Hepatocyte (in vitro differentiated cells): ENCODE measurements around the gene DYSF. TPM values are rescaled to one million over a fixed set of nuclear protein-coding genes. Genes with fewer than 3 reads are reported as not detected.

ENCODE experiments used
- DNase-seq: peaks from one replicate; pipeline ENCODE4 v3.0.0-alpha.2; 2016; ENCODE audit warnings: low spot score
- H2AFZ ChIP-seq: fragments of 200-600 bp; sonication (generic); 2 replicates; pipeline ENCODE4 v1.6.0; 2016; ENCODE audit warnings: antibody characterized with exemption, mild to moderate bottlenecking
- H3K27ac ChIP-seq: fragments of 200-600 bp; sonication (generic); 2 replicates; pipeline ENCODE4 v1.5.1; 2016; ENCODE audit warnings: mild to moderate bottlenecking
- H3K27me3 ChIP-seq: fragments of 200-600 bp; sonication (generic); 2 replicates; pipeline ENCODE4 v1.6.1; 2016
- H3K36me3 ChIP-seq: fragments of 200-600 bp; sonication (generic); replicated peaks from 2 replicates; pipeline ENCODE4 v1.5.1; 2016; ENCODE audit warnings: low read depth; ENCODE audit not compliant: insufficient read depth
- H3K4me1 ChIP-seq: fragments of 200-600 bp; sonication (generic); 2 replicates; pipeline ENCODE4 v1.5.1; 2016; ENCODE audit warnings: mild to moderate bottlenecking, moderate library complexity; ENCODE audit not compliant: insufficient read depth
- H3K4me2 ChIP-seq: fragments of 200-600 bp; sonication (generic); 2 replicates; pipeline ENCODE4 v1.6.0; 2016
- H3K4me3 ChIP-seq: fragments of 200-600 bp; sonication (generic); 2 replicates; pipeline ENCODE4 v1.5.1; 2016; ENCODE audit warnings: mild to moderate bottlenecking
- H3K79me2 ChIP-seq: fragments of 200-600 bp; sonication (generic); 2 replicates; pipeline ENCODE4 v1.6.0; 2017; ENCODE audit warnings: mild to moderate bottlenecking
- H3K9me2 ChIP-seq: fragments of 200-600 bp; sonication (generic); replicated peaks from 2 replicates; pipeline ENCODE4 v1.6.0; 2017; ENCODE audit warnings: mild to moderate bottlenecking; ENCODE audit not compliant: insufficient read depth
- H3K9me3 ChIP-seq: fragments of 200-600 bp; sonication (generic); 2 replicates; pipeline ENCODE4 v1.5.1; 2016; ENCODE audit warnings: low read depth, mild to moderate bottlenecking
- H4K20me1 ChIP-seq: fragments of 200-600 bp; sonication (generic); 2 replicates; pipeline ENCODE4 v1.6.0; 2016; ENCODE audit warnings: mild to moderate bottlenecking; ENCODE audit not compliant: insufficient read depth, poor library complexity, severe bottlenecking
- CTCF ChIP-seq: fragments of 200-600 bp; sonication (generic); IDR thresholded peaks from 2 replicates; pipeline ENCODE4 v1.5.1; 2016; ENCODE audit warnings: antibody characterized with exemption, mild to moderate bottlenecking; ENCODE audit not compliant: poor library complexity
- EZH2 ChIP-seq: fragments of 200-600 bp; sonication (generic); IDR thresholded peaks from 2 replicates; pipeline ENCODE4 v1.6.1; 2016; ENCODE audit warnings: antibody characterized with exemption, mild to moderate bottlenecking, borderline replicate concordance
- EZH2phosphoT487 ChIP-seq: fragments of 200-600 bp; sonication (generic); IDR thresholded peaks from one replicate; pipeline ENCODE4 v1.6.1; 2018; ENCODE audit warnings: antibody characterized with exemption, mild to moderate bottlenecking, low read depth, moderate library complexity; ENCODE audit not compliant: unreplicated experiment, severe bottlenecking
- WGBS: methylation state at CpG from one replicate; pipeline ENCODE4 v1.1.6; 2016; ENCODE audit warnings: low lambda C conversion rate; ENCODE audit errors: missing lambda C conversion rate; 5-methylcytosine and 5-hydroxymethylcytosine counted together
- polyA plus RNA-seq: library from polyadenylated mRNA; unstranded; fragments of >200 nt; fragmentation: Nextera tagmentation; extraction: Ambion mirVana; gene quantifications from 2 replicates; pipeline ENCODE4 v1.2.1, GENCODE V29; 2016
- total RNA-seq: library from RNA; depleted of rRNA; stranded (reverse); fragments of >200 nt; gene quantifications from 2 replicates; pipeline ENCODE4 v1.2.3, GENCODE V29; 2014

DYSF gene
- total and polyA plus RNA-seq, 2 experiments from 2014 or later = 0.25 to 0.90 TPM

GRCh38 chr2:71482055-71482454 is 28.7 kb downstream of the DYSF start:
- 45% methylated on average over 4 of the region's 4 CpGs for WGBS

DNA sequence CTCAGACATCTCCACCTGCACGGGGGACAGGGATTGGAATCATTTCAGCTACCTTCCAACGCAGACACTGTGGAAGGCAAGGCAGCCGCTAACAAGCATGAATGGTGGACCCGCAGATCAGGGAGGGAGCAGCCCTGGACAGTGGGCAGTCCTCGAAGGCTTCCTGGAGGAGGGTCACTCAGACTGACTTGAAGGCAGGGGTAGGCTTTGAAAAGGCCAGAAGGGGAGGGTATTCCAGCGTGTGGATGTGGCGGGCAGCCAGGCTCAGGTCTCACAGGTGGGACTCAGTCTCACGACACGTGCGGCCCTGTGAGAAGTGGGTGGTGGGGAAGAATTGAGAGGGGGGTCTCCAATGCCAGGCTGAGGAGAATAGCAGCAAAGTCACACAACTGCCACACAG is 29.9 kb downstream of the DYSF start:
- WGBS = 92% methylated on average over 10 of the region's 10 CpGs
- Histone ChIP-seq H3K9me3 (no peaks in the 10 kb centered on the region), H3K9me2 (no peaks in the 10 kb centered on the region), H3K4me1 (no peaks in the 10 kb centered on the region), H2AFZ (no peak overlapping the region), H3K36me3 (no peaks in the 10 kb centered on the region), H3K79me2 (no peaks in the 10 kb centered on the region), H4K20me1 (no peaks in the 10 kb centered on the region), H3K4me3 (no peak overlapping the region), H3K4me2 (no peak overlapping the region), H3K27ac (no peak overlapping the region), H3K27me3 (no peaks in the 10 kb centered on the region)
- no peak for TF ChIP-seq EZH2phosphoT487
- TF ChIP-seq CTCF = no peak
- no peak for TF ChIP-seq EZH2
- DNase-seq = no peak

More at GRCh38 chr2:71482055-71482454, 28.7 kb downstream of the DYSF start:
- no peak for DNase-seq
- TF ChIP-seq EZH2phosphoT487 (no peak), CTCF (no peak), EZH2 (no peak)
- no peaks in the 10 kb centered on the region for H3K9me2 ChIP-seq
- H3K27me3 ChIP-seq = no peaks in the 10 kb centered on the region
- no peak overlapping the region for H3K4me3 ChIP-seq
- no peak overlapping the region for H3K27ac ChIP-seq
- H3K4me1 ChIP-seq = no peaks in the 10 kb centered on the region
- no peak overlapping the region for H3K4me2 ChIP-seq
- no peaks in the 10 kb centered on the region for H4K20me1 ChIP-seq
- no peaks in the 10 kb centered on the region for H3K36me3 ChIP-seq
- H3K79me2 ChIP-seq = no peaks in the 10 kb centered on the region
- no peaks in the 10 kb centered on the region for H3K9me3 ChIP-seq
- H2AFZ ChIP-seq = no peak overlapping the region

DNA sequence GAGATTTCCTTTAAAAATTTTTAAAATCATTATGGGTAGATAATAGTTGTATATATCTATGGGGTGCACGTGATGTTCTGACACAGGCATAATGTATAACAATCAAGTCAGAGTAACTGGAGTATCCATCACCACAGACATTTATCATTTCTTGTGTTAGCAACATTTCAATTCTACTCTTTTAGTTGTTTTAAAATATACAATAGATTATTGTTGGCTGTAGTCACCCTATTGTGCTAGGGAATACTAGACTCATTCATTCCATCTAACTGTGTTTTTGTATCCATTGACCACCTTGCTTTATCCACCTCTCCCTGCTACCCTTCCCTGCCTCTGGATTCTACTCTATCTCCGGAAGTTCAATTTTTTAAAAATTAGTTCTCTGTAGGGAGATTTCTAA is 31.0 kb downstream of the DYSF start:
- Histone ChIP-seq H3K9me3 (no peaks in the 10 kb centered on the region), H3K4me1 (no peaks in the 10 kb centered on the region), H3K4me3 (no peak overlapping the region), H3K4me2 (no peak overlapping the region), H3K27me3 (no peaks in the 10 kb centered on the region), H2AFZ (no peak overlapping the region), H3K36me3 (no peaks in the 10 kb centered on the region), H3K9me2 (no peaks in the 10 kb centered on the region), H4K20me1 (no peaks in the 10 kb centered on the region), H3K27ac (no peak overlapping the region), H3K79me2 (no peaks in the 10 kb centered on the region)
- 96% methylated on average over 2 of the region's 2 CpGs for WGBS
- TF ChIP-seq EZH2 (no peak), EZH2phosphoT487 (no peak), CTCF (no peak)
- DNase-seq = no peak
